ENCODE measurements around the gene MAPKAPK3. TPM values are rescaled to one million over a fixed set of nuclear protein-coding genes. Genes with fewer than 3 reads are reported as not detected.

MAPKAPK3 gene
- total RNA-seq, 6 donors from 2014 or later = 30.2 to 102 (median 70.1) TPM

DNA sequence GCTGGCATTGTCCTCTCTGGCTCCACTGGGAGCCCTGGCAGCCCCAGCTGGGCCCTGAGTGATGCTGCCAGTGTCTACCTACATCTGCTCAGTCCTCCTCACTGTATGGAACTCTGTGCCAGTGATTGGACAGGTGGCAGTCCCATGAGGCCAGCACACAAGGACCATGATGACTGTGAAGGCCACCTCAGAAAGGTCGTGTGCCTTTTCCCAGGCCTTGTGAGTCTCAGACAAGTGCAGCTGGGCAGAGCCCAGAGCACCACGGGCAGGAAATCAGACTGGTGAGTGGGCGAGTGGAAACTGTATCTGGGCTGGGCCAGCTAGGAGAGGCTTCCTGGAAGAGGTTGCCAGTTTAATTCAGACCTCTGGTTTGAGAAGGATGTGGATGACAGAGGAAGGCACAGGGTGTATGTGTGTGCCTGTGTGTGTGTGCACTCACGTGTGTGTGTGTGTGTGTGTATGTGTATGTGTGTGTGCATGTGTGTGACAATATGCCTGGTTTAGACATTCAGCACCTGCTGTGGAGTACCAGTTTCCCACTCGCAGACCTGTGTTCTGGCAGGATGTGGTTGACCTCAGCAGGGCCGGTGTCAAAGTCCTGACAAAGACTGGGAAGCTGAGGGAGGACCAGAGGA is 7.0 kb downstream of the MAPKAPK3 start:
- Histone ChIP-seq H3K4me3 (no peak overlapping the region), H3K9me3 (no peaks in the 10 kb centered on the region), H3K27ac (peak overlapping the region in 3 of 4 donors; percentile 29 to 55 (median 49)), H3K27me3 (no peaks in the 10 kb centered on the region), H3K36me3 (no peaks in the 10 kb centered on the region), H3K4me1 (peaks cover 63 to 80% (median 71%) of the 10 kb centered on the region in 4 donors)
- no peak for DNase-seq
- TF ChIP-seq CTCF (IDR thresholded peaks at IDR 0.05) = no peak
- TF ChIP-seq POLR2A (IDR thresholded peaks at IDR 0.05) = no peak
- TF ChIP-seq POLR2AphosphoS5 (IDR thresholded peaks at IDR 0.05) = no peak
- TF ChIP-seq EP300 (IDR thresholded peaks at IDR 0.05) = no peak
- no peak for ATAC-seq (ENCODE audit: low FRiP score in 2 of 2)
- 38 to 48% methylated on average over 6 of the region's 6 CpGs for WGBS, 2 donors

DNA sequence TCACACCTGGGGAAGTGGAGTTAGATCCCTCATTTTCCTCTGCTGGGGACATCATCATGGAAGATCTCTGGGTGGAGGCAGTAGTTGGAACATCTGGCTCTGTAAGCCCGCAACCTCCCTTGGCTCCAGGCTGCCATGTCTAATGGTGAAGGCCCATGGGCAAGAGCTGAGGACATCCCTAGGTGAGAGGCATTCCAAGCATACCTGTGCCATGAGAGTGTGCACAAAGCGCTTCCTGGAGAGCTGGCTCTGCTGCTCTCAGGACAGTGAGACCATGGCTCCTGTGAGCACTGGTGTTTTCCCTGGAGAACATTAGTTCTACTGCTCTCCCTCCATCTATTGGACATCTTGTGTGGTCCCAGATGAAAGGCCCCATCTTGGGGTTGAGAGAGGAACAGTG is 7.7 kb downstream of the MAPKAPK3 start:
- ATAC-seq (ENCODE audit: low FRiP score in 2 of 2) = peak in 1 of 2 donors; percentile 47
- peak overlapping the region in 1 of 4 donors; percentile 20 for H3K27ac ChIP-seq

GRCh38 chr3:50625231-50626182 is 8.6 kb downstream of the MAPKAPK3 start:
- Histone ChIP-seq H3K27ac (peak overlapping the region in 3 of 4 donors; percentile 20 to 57 (median 38)), H3K4me1 (peaks cover 50 to 65% (median 59%) of the 10 kb centered on the region in 4 donors), H3K9me3 (no peaks in the 10 kb centered on the region), H3K4me3 (no peak overlapping the region), H3K36me3 (no peaks in the 10 kb centered on the region), H3K27me3 (no peaks in the 10 kb centered on the region)
- WGBS, 2 donors = 71 to 79% methylated on average over 15 to 18 of the region's 18 CpGs
- ATAC-seq (ENCODE audit: low FRiP score in 2 of 2) (no peak), DNase-seq (no peak)
- TF ChIP-seq POLR2AphosphoS5 (IDR thresholded peaks at IDR 0.05) = no peak
- no peak for TF ChIP-seq EP300 (IDR thresholded peaks at IDR 0.05)
- TF ChIP-seq POLR2A (IDR thresholded peaks at IDR 0.05) = no peak
- TF ChIP-seq CTCF (IDR thresholded peaks at IDR 0.05) = no peak

More for the DNA sequence above, 7.7 kb downstream of the MAPKAPK3 start:
- WGBS, 2 donors = 64 to 96% methylated on average over 2 of the region's 2 CpGs
- peak in 1 of 2 donors; percentile 63 for DNase-seq
- Histone ChIP-seq H3K27me3 (no peaks in the 10 kb centered on the region), H3K4me3 (no peak overlapping the region), H3K4me1 (peaks cover 56 to 73% (median 64%) of the 10 kb centered on the region in 4 donors), H3K36me3 (no peaks in the 10 kb centered on the region), H3K9me3 (no peaks in the 10 kb centered on the region)
- TF ChIP-seq EP300 (IDR thresholded peaks at IDR 0.05) = peak in 1 of 4 donors; percentile 4
- no peak for TF ChIP-seq POLR2A (IDR thresholded peaks at IDR 0.05)
- TF ChIP-seq CTCF (IDR thresholded peaks at IDR 0.05) = no peak
- no peak for TF ChIP-seq POLR2AphosphoS5 (IDR thresholded peaks at IDR 0.05)

- Histone ChIP-seq H3K4me3 (no peak overlapping the region), H3K27me3 (no peaks in the 10 kb centered on the region), H3K36me3 (no peaks in the 10 kb centered on the region), H3K27ac (peak overlapping the region in 3 of 4 donors; percentile 38 to 57 (median 51)), H3K4me1 (peaks cover 48 to 66% (median 53%) of the 10 kb centered on the region in 4 donors), H3K9me3 (no peaks in the 10 kb centered on the region)
- TF ChIP-seq CTCF (IDR thresholded peaks at IDR 0.05) (no peak), EP300 (IDR thresholded peaks at IDR 0.05) (no peak), POLR2A (IDR thresholded peaks at IDR 0.05) (no peak), POLR2AphosphoS5 (IDR thresholded peaks at IDR 0.05) (no peak)
- DNase-seq = no peak
- 88% methylated on average over 2 to 3 of the region's 3 CpGs for WGBS, 2 donors
- no peak for ATAC-seq (ENCODE audit: low FRiP score in 2 of 2)
These were observed 9.4 kb downstream of the MAPKAPK3 start for GRCh38 chr3:50626401-50626800.

Measured in upper lobe of left lung (tissue), 6 donors.